GM18861 (cell line): Measurements from ENCODE around the gene OR4F6.

Experiments
- ATAC-seq: cut with Tn5 transposase; IDR thresholded peaks from one replicate; pipeline ENCODE4 v1.9.1; 2021; ENCODE audit not compliant: unreplicated experiment

Gene OR4F6

DNA sequence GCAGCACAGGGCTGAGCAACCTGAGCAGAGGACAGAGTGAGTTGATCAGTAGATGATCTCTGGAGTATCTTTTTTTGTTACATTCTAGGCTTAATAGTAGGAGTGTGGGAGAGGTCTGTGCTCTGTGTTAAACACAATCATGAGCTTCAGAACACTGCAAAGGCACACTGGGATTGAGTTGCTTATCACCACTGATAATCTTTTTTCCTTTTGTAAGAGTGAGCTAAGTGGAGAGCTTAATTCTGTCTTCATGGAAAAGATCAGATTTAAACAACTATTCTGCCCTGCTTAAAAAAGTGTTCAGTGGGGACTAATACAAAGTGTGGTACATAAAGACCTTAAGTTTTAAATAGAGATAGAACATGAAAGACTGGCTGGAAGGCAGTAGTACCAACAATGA, 1.1 kb downstream of the OR4F6 start:
- ATAC-seq = no peak

DNA sequence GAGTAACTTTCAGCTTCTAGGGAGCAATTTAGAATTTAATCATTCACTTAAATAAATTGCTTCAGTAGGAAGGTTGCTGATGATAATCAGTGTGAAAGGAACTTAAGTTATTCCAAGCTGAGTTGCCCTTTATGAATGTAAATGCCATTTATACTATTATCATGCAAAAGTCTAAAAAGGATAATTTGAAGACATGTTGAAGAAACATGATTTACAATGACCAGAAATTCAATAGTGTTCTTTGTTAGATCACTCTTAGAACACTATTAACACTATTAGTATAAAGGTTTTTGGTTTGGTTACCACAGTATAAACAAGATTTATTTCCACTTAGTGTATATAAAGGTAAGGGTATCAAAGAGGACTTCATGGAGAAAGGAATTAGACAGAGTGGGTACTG, 1.6 kb downstream of the OR4F6 start:
- ATAC-seq = no peak

DNA sequence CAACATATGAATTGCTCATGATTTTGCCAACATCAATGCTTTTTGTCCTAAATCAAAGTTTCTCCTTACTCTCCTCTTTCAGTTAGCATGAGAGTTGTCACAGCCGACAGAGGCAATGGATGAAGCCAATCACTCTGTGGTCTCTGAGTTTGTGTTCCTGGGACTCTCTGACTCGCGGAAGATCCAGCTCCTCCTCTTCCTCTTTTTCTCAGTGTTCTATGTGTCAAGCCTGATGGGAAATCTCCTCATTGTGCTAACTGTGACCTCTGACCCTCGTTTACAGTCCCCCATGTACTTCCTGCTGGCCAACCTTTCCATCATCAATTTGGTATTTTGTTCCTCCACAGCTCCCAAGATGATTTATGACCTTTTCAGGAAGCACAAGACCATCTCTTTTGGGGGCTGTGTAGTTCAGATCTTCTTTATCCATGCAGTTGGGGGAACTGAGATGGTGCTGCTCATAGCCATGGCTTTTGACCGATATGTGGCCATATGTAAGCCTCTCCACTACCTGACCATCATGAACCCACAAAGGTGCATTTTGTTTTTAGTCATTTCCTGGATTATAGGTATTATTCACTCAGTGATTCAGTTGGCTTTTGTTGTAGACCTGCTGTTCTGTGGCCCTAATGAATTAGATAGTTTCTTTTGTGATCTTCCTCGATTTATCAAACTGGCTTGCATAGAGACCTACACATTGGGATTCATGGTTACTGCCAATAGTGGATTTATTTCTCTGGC, 2.5 kb downstream of the OR4F6 start:
- no peak for ATAC-seq

DNA sequence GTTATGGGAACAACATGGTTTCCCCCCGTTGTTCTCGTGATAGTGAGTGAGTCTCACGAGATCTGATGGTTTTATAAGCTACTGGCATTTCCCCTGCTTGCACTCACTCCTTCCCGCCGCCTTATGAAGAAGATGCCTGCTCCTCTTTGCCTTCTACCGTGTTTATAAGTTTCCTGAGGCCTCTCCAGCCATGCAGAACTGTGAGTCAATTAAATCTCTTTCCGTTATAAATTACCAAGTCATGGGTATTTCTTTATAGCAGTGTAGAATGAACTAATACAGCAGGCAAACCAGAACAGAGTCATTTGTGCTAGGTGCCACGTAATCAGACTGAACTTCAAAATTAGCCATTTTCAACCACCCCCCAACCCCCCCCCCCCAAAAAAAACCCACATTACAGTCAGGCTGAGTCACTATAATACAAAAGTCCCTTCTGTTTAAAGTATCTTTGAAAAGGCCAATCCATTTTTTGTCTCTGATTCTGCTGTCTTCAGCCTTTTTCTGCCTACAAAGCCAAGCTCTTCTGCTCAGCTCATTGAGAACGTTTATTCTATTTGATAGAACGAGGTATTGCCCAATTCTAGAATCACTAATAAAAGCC, 4.1 kb downstream of the OR4F6 start:
- no peak for ATAC-seq

DNA sequence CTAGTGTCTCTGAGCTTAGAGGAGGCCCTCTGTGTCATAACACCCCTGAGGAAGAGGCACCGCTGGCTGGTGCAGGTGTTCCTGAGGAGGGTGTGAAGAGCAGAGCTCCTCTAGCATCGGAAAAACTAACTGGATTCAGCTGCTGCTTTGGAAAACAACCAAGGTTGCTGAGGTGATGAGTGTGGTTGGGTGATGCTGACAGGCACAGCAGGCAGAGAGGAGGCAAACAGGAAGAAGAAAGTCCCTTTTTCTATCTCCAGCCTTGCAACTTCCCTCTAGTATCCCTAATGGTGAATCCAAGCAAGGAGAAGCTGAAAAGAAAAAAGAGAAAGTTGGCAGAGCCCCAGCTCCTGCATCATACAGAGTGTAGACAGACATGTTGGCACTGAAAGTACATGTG, 4.9 kb downstream of the OR4F6 start:
- ATAC-seq = no peak

DNA sequence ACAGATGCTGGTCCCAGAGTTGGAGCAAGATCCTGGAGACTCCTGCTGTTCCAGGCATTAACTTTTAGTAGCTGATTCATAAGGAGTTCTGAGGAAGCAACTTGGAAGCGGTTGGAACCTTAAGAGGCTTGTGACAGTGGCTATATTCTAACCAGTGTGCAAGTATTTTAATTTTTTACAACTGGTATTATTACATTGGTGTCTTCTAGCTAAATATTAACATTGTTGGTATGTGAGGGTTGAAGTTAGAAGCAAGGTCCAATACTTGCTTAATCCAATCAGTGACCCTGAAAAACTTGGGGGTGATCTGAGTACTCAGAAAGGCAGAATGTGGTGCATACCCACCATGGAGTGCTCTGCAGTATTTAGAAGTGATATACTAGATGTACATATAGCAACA, 7.1 kb downstream of the OR4F6 start:
- no peak for ATAC-seq

DNA sequence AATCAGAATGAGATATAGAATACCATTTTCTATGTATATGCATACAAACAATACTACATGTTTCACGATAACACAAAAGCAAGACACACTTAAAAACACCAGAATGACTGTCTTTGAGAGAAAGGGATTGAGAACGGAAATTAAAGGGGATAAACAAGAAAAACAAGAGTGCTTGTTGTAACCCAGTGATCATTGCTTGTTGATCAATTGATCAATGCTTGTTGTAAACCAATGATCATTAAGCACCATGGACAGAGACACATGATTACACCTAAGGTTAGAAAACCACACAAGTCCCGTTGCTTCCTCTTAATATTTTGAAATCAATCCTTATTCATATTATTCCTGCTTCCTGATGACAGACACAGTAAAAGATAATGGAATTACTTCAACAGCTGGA, 7.6 kb downstream of the OR4F6 start:
- no peak for ATAC-seq

DNA sequence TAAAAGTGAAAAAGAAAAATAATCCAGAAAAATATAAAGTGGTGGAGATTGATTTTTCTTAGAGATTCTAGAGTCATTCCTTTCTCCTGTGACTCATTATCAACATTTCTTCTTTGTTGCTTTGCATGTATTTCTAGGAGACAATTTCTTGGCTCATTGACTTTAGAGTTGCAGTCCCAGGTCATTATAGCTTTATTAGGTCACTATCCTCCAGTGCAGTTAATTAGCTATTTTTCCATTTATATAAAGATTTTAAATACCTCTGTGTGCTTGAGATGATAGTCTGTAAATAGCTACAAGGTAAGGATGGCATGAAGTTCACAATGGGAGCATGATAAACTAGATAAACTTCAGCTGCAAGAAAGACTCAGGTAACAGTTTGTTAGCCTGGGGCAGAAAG, 8.6 kb downstream of the OR4F6 start, which contains the start of gene OR4F15:
TSS of gene OR4F15 (plus strand) at position 301 of the 400 bp plus-strand sequence. CDS start 5,985 bp downstream, outside the sequence.
- no peak for ATAC-seq

DNA sequence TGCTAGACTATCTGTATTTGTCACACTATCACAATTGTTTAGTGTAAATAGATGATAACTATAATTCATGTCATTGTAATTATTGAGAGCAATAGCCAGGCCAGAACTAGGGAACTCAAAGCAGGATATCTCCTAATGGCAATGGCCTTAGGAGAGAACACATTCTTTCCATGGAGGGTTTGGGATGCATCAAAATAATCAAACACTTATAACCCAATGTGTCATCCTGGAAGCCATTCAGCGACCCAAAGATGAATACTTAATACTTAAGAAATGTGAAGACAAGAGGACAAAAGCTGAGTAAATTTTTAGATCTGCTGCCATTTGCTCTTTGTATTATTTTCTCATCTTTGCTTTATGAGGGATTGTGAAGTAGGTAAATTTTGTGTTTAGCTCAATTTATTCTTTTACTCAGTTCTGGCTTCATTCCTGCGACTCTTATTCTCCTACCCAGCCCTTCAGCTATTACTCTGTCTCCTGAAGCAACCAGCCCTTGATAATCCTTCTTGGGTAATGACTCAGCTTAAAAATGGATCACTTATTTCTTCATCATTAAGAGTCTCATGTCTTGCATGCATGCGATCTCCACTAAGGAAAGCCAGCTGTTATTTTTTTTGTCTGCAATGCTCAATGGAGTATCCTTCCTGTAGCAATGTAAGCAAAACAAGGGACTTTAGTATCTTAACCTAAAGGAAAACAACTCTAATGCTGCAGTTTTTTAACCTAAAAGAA, 10.7 kb downstream of the OR4F6 start:
- no peak for ATAC-seq

DNA sequence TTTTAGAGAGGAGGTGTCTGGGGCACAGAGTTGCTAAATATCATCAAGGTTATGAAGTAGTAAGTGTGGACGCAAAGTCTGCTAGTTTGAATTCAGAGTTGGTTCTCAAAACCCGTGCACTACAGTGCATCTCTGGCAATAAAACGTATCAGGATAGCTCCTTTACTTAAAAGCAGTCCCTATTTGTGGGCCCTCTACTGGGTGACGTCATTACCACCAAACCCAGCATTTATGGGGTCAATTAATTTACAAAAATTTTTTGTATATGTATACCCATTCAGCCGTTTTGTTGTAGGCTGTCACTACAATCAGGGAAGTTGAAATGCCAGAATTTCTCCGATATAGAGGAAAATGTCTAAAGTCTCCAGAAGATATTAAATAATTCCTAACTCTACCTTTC, 17.5 kb downstream of the OR4F6 start:
- no peak for ATAC-seq

DNA sequence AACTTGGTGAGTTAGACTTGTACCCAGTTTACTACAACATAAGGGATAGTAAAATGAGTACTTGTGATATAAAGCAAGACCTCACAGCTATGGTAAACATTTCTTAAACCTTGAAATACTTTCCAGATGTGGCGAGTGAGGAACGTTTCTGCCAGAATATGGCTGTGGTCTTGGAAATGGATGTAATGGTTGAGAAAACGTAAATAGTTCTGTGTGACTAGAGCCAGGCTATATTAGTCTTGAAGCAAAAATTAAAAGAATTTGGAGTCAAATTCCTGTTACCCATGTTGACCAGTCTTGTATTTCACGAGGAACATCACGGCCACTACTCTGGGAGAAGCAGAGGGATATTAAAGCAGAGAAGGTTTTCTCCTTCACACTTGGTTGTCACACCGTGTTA, 23.9 kb downstream of the OR4F6 start:
- ATAC-seq = no peak

DNA sequence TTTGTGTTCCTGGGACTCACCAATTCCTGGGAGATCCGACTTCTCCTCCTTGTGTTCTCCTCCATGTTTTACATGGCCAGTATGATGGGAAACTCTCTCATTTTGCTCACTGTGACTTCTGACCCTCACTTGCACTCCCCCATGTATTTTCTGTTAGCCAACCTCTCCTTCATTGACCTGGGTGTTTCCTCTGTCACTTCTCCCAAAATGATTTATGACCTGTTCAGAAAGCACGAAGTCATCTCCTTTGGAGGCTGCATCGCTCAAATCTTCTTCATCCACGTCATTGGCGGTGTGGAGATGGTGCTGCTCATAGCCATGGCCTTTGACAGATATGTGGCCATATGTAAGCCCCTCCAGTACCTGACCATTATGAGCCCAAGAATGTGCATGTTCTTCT, 25.5 kb downstream of the OR4F6 start:
- no peak for ATAC-seq

DNA sequence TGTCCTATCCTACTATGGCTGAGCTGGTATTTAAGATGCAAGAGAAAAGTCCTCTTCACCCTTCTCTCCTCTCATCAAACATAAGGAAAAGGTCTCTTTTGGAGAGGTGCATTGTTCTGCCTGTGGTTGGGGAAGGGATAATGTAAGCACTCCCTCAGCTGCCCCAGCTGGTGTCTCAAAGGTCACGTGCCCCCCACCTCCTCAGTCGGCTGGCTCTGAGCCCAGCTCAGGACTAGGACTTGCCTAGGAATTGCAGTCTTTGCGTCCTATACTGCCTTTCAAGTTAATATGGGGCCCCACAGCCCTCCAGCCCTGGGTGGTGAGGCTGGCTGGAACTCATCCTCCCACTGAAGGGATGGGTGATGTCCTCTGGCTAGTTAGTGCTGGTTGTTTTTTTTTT, 38.3 kb downstream of the OR4F6 start:
- ATAC-seq = no peak

DNA sequence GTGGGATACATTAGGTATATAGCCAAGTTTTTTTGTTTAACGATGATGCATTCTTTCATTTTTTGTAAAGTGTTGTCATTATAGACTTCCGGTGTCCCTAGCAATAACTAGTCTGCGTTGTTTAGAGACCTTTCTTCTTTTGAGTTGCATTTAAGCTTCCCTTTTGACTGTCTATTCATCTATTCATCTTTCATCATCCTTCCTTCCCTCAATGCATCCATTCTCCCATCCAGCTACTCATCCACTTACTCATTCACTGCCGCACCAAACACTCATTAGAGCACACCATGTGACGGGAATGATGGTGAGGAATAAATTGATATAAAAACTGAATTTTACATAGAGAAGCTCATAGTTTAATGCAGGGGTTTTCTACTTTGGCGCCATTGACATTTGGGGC, 41.6 kb downstream of the OR4F6 start:
- ATAC-seq = no peak

DNA sequence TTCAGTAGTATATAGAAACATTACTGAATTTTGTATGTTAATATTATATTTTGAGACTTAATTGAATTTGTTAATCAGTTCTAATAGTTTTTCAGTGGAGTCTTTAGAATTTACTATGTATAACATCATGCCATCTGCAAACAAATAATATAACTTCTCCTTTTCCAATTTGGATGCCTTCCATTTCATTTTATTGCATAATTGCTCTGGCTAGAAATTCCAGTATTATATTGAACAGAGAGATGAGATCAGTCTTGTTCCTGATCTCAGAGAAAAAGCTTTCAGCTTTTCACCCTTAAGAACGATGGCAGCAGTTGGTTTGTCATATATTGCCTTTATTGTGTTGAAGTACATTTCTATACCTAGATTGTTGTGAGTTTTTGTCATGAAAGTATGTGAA, 49.0 kb downstream of the OR4F6 start:
- ATAC-seq = no peak
